ENCODE results near the gene SGTA. TPM values are rescaled to one million over a fixed set of nuclear protein-coding genes. Genes with fewer than 3 reads are reported as not detected.

Gene SGTA
- total and polyA plus RNA-seq, 2 of the 13 experiments (the other 11 are each of a cell fraction or from before 2014, with no cell fraction given), result 43.9 to 47.4 TPM

GRCh38 chr19:2782936-2783780, at the start of gene SGTA (continued):
- peak; percentile 93 for TF ChIP-seq TFAP4 (IDR thresholded peaks at IDR 0.05; ENCODE audit: borderline replicate concordance, low read depth)
- no peak for TF ChIP-seq HIC2 (CRISPR knock-in tag; IDR thresholded peaks at IDR 0.05; ENCODE audit: low read depth)
- TF ChIP-seq ZNF883 (CRISPR knock-in tag; IDR thresholded peaks at IDR 0.05; ENCODE audit: not compliant biosample characterization), result peak; percentile 98
- peak; percentile 91 for TF ChIP-seq ZFP91 (CRISPR knock-in tag; IDR thresholded peaks at IDR 0.05; ENCODE audit: borderline replicate concordance)
- no peak for TF ChIP-seq ARNT (IDR thresholded peaks at IDR 0.05)
- peak; percentile 91 for TF ChIP-seq ZBTB7A (CRISPR knock-in tag; IDR thresholded peaks at IDR 0.05)
- TF ChIP-seq NCOA5 (CRISPR knock-in tag; IDR thresholded peaks at IDR 0.05), result no peak
- TF ChIP-seq GATA4 (IDR thresholded peaks at IDR 0.05; ENCODE audit: borderline replicate concordance, low read depth), result no peak
- peak; percentile 86; the same call in 1 of the 2 replicates for TF ChIP-seq ZNF782 (CRISPR knock-in tag; IDR thresholded peaks at IDR 0.05; ENCODE audit: borderline replicate concordance)
- peak; percentile 99 for TF ChIP-seq ZFP37 (CRISPR knock-in tag; IDR thresholded peaks at IDR 0.05; ENCODE audit: borderline replicate concordance)
- peak; percentile 68; the same call in 1 of the 2 replicates for TF ChIP-seq MIXL1 (CRISPR knock-in tag; IDR thresholded peaks at IDR 0.05)
- TF ChIP-seq ZFP1 (CRISPR knock-in tag; IDR thresholded peaks at IDR 0.05), result no peak
- TF ChIP-seq FUBP1 (CRISPR knock-in tag; IDR thresholded peaks at IDR 0.05; ENCODE audit: borderline replicate concordance), result no peak
- TF ChIP-seq SP4 (CRISPR knock-in tag; IDR thresholded peaks at IDR 0.05), result peak; percentile 79
- TF ChIP-seq JUN (CRISPR knock-in tag; IDR thresholded peaks at IDR 0.05), result peak; percentile 47; the same call in 1 of the 2 replicates
- no peak for TF ChIP-seq ZNF530 (CRISPR knock-in tag; IDR thresholded peaks at IDR 0.05; ENCODE audit: low read depth)
- peak; percentile 4; the same call in 1 of the 2 replicates for TF ChIP-seq ZNF17 (CRISPR knock-in tag; IDR thresholded peaks at IDR 0.05)
- TF ChIP-seq THAP9 (CRISPR knock-in tag; IDR thresholded peaks at IDR 0.05; ENCODE audit: borderline replicate concordance), result peak; percentile 96
- 0 out of 2 replicates have a peak, but pooled peaks have one; percentile 16 for TF ChIP-seq FOSL1 (CRISPR knock-in tag; IDR thresholded peaks at IDR 0.05; ENCODE audit: borderline replicate concordance)
- no peak for TF ChIP-seq ZNF282 (IDR thresholded peaks at IDR 0.05; ENCODE audit: partially characterized antibody)

Measured in HepG2 (cell line).